ENCODE measurements around the gene CDCA3. TPM values are rescaled to one million over a fixed set of nuclear protein-coding genes. Genes with fewer than 3 reads are reported as not detected.

Gene CDCA3
- total and polyA plus RNA-seq, 2 of the 13 experiments (the other 11 are each of a cell fraction or from before 2014, with no cell fraction given): 32.7 to 56.5 TPM

- TF ChIP-seq MTF1 (CRISPR knock-in tag; IDR thresholded peaks at IDR 0.05) (peak; percentile 70; the same call in 1 of the 2 replicates), SYNCRIP (IDR thresholded peaks at IDR 0.05; ENCODE audit: insufficient read depth, low read depth, low read length) (no peak), ISL2 (CRISPR knock-in tag; IDR thresholded peaks at IDR 0.05) (no peak; the same call in 1 of the 2 replicates), AFF4 (CRISPR knock-in tag; IDR thresholded peaks at IDR 0.05) (peak; percentile 78; the same call in 1 of the 2 replicates), BRCA1 (CRISPR knock-in tag; IDR thresholded peaks at IDR 0.05) (no peak; the same call in 1 of the 2 replicates), ZBTB4 (CRISPR knock-in tag; IDR thresholded peaks at IDR 0.05; ENCODE audit: borderline replicate concordance) (no peak), YEATS4 (CRISPR knock-in tag; IDR thresholded peaks at IDR 0.05; ENCODE audit: borderline replicate concordance) (peak; percentile 66), HBP1 (CRISPR knock-in tag; IDR thresholded peaks at IDR 0.05; ENCODE audit: low read depth) (peak; percentile 61), RARG (CRISPR knock-in tag; IDR thresholded peaks at IDR 0.05; ENCODE audit: low read depth) (no peak), ZNF337 (CRISPR knock-in tag; IDR thresholded peaks at IDR 0.05; ENCODE audit: borderline replicate concordance, low read depth) (peak; percentile 90; the same call in 1 of the 2 replicates), MXI1 (IDR thresholded peaks at IDR 0.05; ENCODE audit: borderline replicate concordance, low read depth, low read length) (peak; percentile 37; the same call in 1 of the 3 replicates), MEIS1 (CRISPR knock-in tag; IDR thresholded peaks at IDR 0.05; ENCODE audit: borderline replicate concordance) (no peak), ZNF782 (CRISPR knock-in tag; IDR thresholded peaks at IDR 0.05; ENCODE audit: borderline replicate concordance) (no peak), SOX6 (IDR thresholded peaks at IDR 0.05) (no peak), SOX6 (CRISPR knock-in tag; IDR thresholded peaks at IDR 0.05) (0 out of 2 replicates have a peak, but pooled peaks have one; percentile 24), TCF7L2 (IDR thresholded peaks at IDR 0.05; ENCODE audit: low read depth, low read length) (no peak), ZNF891 (CRISPR knock-in tag; IDR thresholded peaks at IDR 0.05) (peak; percentile 19; the same call in 1 of the 2 replicates), GRHL1 (CRISPR knock-in tag; conservative IDR thresholded peaks at IDR 0.05) (no peak)
Measured at GRCh38 chr12:6867413-6868210, 16.5 kb upstream of the CDCA3 start, which contains the start of gene TPI1 (continued).

All from HepG2 (cell line).